Skeletal muscle satellite cell (primary cell): Measurements from ENCODE around the gene KIAA1217.
A peak's percentile ranks its signal among the peaks of the same experiment; 100 is the strongest.
"Not testable (repeated sequence)": the region's sequence is repeated elsewhere in the genome, so short reads cannot be mapped to it uniquely, and the experiment has no call there.

Experiments
- H3K27me3 ChIP-seq: 2 replicates; pipeline ENCODE4 v1.7.0; 2013; ENCODE audit warnings: low read length; ENCODE audit not compliant: control insufficient read depth, insufficient read depth
- H3K36me3 ChIP-seq: 2 replicates; pipeline ENCODE4 v1.7.0; 2013; ENCODE audit warnings: mild to moderate bottlenecking, control low read depth, low read length; ENCODE audit not compliant: insufficient read depth
- H3K4me1 ChIP-seq: 2 replicates; pipeline ENCODE4 v1.7.0; 2013; ENCODE audit warnings: low read length; ENCODE audit not compliant: control insufficient read depth, insufficient read depth
- H3K4me2 ChIP-seq: 2 replicates; pipeline ENCODE4 v1.7.0; 2013; ENCODE audit warnings: mild to moderate bottlenecking, low read length
- H3K4me3 ChIP-seq: 2 replicates; pipeline ENCODE4 v1.7.0; 2013; ENCODE audit warnings: low read length
- H3K9ac ChIP-seq: 2 replicates; pipeline ENCODE4 v1.7.0; 2013; ENCODE audit warnings: mild to moderate bottlenecking, low read depth, low read length, moderate library complexity
- H3K9me3 ChIP-seq: replicated peaks from 2 replicates; pipeline ENCODE4 v1.7.0; 2013; ENCODE audit warnings: mild to moderate bottlenecking, control low read depth, low read length

Gene KIAA1217

GRCh38 chr10:24467605-24468004 is 258.7 kb downstream of the KIAA1217 start:
- Histone ChIP-seq H3K27me3 (no peaks in the 10 kb centered on the region), H3K4me2 (peak overlapping the region; percentile 22), H3K36me3 (no peaks in the 10 kb centered on the region), H3K4me3 (no peak overlapping the region), H3K9ac (no peak overlapping the region), H3K4me1 (peaks cover 43% of the 10 kb centered on the region), H3K9me3 (no peaks in the 10 kb centered on the region)

GRCh38 chr10:24468281-24468751 is 259.4 kb downstream of the KIAA1217 start:
- no peak overlapping the region for H3K9ac ChIP-seq
- no peak overlapping the region for H3K4me3 ChIP-seq
- H3K27me3 ChIP-seq: no peaks in the 10 kb centered on the region

GRCh38 chr10:24469993-24470392 is 261.1 kb downstream of the KIAA1217 start:
- Histone ChIP-seq H3K27me3 (no peaks in the 10 kb centered on the region), H3K4me3 (no peak overlapping the region), H3K36me3 (no peaks in the 10 kb centered on the region), H3K4me2 (no peak overlapping the region), H3K9me3 (no peaks in the 10 kb centered on the region), H3K4me1 (peaks cover 20% of the 10 kb centered on the region), H3K9ac (no peak overlapping the region)

More at GRCh38 chr10:24468281-24468751, 259.4 kb downstream of the KIAA1217 start:
- Histone ChIP-seq H3K36me3 (no peaks in the 10 kb centered on the region), H3K4me1 (peaks cover 37% of the 10 kb centered on the region), H3K4me2 (peak overlapping the region; percentile 4), H3K9me3 (no peaks in the 10 kb centered on the region)

GRCh38 chr10:24475598-24475997 is 266.7 kb downstream of the KIAA1217 start:
- Histone ChIP-seq H3K27me3 (no peaks in the 10 kb centered on the region), H3K4me2 (no peak overlapping the region), H3K4me1 (no peaks in the 10 kb centered on the region), H3K9me3 (no peaks in the 10 kb centered on the region), H3K9ac (no peak overlapping the region), H3K4me3 (no peak overlapping the region), H3K36me3 (no peaks in the 10 kb centered on the region)

- H3K27me3 ChIP-seq: no peaks in the 10 kb centered on the region
- H3K4me2 ChIP-seq: no peak overlapping the region
- H3K4me1 ChIP-seq: no peaks in the 10 kb centered on the region
- no peaks in the 10 kb centered on the region for H3K36me3 ChIP-seq
- no peak overlapping the region for H3K9ac ChIP-seq
- no peak overlapping the region for H3K4me3 ChIP-seq
- no peaks in the 10 kb centered on the region for H3K9me3 ChIP-seq
These were observed 268.2 kb downstream of the KIAA1217 start for GRCh38 chr10:24476913-24477701.

GRCh38 chr10:24477915-24478314 is 269.0 kb downstream of the KIAA1217 start:
- H3K36me3 ChIP-seq: no peaks in the 10 kb centered on the region
- no peak overlapping the region for H3K4me2 ChIP-seq
- H3K4me1 ChIP-seq: no peaks in the 10 kb centered on the region
- no peaks in the 10 kb centered on the region for H3K27me3 ChIP-seq
- H3K4me3 ChIP-seq: no peak overlapping the region
- H3K9me3 ChIP-seq: no peaks in the 10 kb centered on the region
- H3K9ac ChIP-seq: no peak overlapping the region

GRCh38 chr10:24479806-24480205 is 270.9 kb downstream of the KIAA1217 start:
- H3K4me3 ChIP-seq: no peak overlapping the region
- H3K9me3 ChIP-seq: no peaks in the 10 kb centered on the region
- H3K9ac ChIP-seq: no peak overlapping the region
- peaks cover 5% of the 10 kb centered on the region for H3K4me1 ChIP-seq
- H3K27me3 ChIP-seq: no peaks in the 10 kb centered on the region
- H3K4me2 ChIP-seq: no peak overlapping the region
- H3K36me3 ChIP-seq: no peaks in the 10 kb centered on the region

GRCh38 chr10:24480447-24480846 is 271.5 kb downstream of the KIAA1217 start:
- Histone ChIP-seq H3K36me3 (no peaks in the 10 kb centered on the region), H3K4me1 (peaks cover 5% of the 10 kb centered on the region), H3K4me2 (no peak overlapping the region), H3K9me3 (no peaks in the 10 kb centered on the region), H3K9ac (no peak overlapping the region), H3K4me3 (no peak overlapping the region), H3K27me3 (no peaks in the 10 kb centered on the region)

GRCh38 chr10:24481241-24481640 is 272.3 kb downstream of the KIAA1217 start:
- Histone ChIP-seq H3K9ac (no peak overlapping the region), H3K4me2 (no peak overlapping the region), H3K9me3 (no peaks in the 10 kb centered on the region), H3K4me1 (peaks cover 5% of the 10 kb centered on the region), H3K27me3 (no peaks in the 10 kb centered on the region), H3K36me3 (no peaks in the 10 kb centered on the region), H3K4me3 (no peak overlapping the region)

GRCh38 chr10:24482713-24483112 is 273.8 kb downstream of the KIAA1217 start:
- not testable (repeated sequence) for H3K9ac ChIP-seq, H3K4me2 ChIP-seq, H3K27me3 ChIP-seq, H3K36me3 ChIP-seq, H3K4me1 ChIP-seq, H3K9me3 ChIP-seq, H3K4me3 ChIP-seq

- H3K9ac ChIP-seq: no peak overlapping the region
- H3K4me1 ChIP-seq: peaks cover 5% of the 10 kb centered on the region
- no peaks in the 10 kb centered on the region for H3K27me3 ChIP-seq
- H3K36me3 ChIP-seq: no peaks in the 10 kb centered on the region
- no peaks in the 10 kb centered on the region for H3K9me3 ChIP-seq
- no peak overlapping the region for H3K4me2 ChIP-seq
- H3K4me3 ChIP-seq: no peak overlapping the region
These were observed 274.8 kb downstream of the KIAA1217 start for GRCh38 chr10:24483701-24484100.

- Histone ChIP-seq H3K4me2 (no peak overlapping the region), H3K4me3 (no peak overlapping the region), H3K36me3 (no peaks in the 10 kb centered on the region), H3K9me3 (no peaks in the 10 kb centered on the region), H3K4me1 (peaks cover 5% of the 10 kb centered on the region), H3K27me3 (no peaks in the 10 kb centered on the region), H3K9ac (no peak overlapping the region)
These were observed 275.8 kb downstream of the KIAA1217 start for GRCh38 chr10:24484771-24485170.
